HepG2 (cell line): ENCODE results near the gene RAB11FIP5. TPM values are rescaled to one million over a fixed set of nuclear protein-coding genes. Genes with fewer than 3 reads are reported as not detected.
A peak's percentile ranks its signal among the peaks of the same experiment; 100 is the strongest.

Experiments used
- FOXA1 ChIP-seq, 2 experiments: fragments of 450-650 bp in 1 of 2; sonication (generic) in 1 of 2; formaldehyde crosslinking in 1 of 2; IDR thresholded peaks; 2 replicates each; pipeline versions ENCODE4 v1.4.0 to v1.6.1; 2016 to 2020; ENCODE audit warnings: missing genetic modification reagents in 1 of 2
- GATA4 ChIP-seq: sonication (generic); IDR thresholded peaks from 2 replicates; pipeline ENCODE4 v1.6.1; 2016; ENCODE audit warnings: antibody characterized with exemption, low read depth, borderline replicate concordance
- HMGA1 ChIP-seq: sonication (generic); formaldehyde crosslinking; conservative IDR thresholded peaks from 2 replicates; pipeline ENCODE4 v1.4.0; 2020; ENCODE audit warnings: missing genetic modification reagents
- KLF12 ChIP-seq: sonication (generic); formaldehyde crosslinking; IDR thresholded peaks from 2 replicates; pipeline ENCODE4 v1.4.0; 2020; ENCODE audit warnings: missing genetic modification reagents, borderline replicate concordance
- KMT2A ChIP-seq: sonication (generic); formaldehyde crosslinking; IDR thresholded peaks from 2 replicates; pipeline ENCODE4 v1.4.0; 2020; ENCODE audit warnings: missing genetic modification reagents
- MAZ ChIP-seq, 2 experiments: sonication (generic) in 1 of 2; formaldehyde crosslinking in 1 of 2; IDR thresholded peaks; 2 replicates each; pipeline versions ENCODE4 v1.5.0 to v1.6.1; 2012 to 2020; ENCODE audit warnings: low read depth in 2 of 2, mild to moderate bottlenecking in 2 of 2, borderline replicate concordance in 1 of 2, improper control_type of control experiment in 1 of 2, low read length in 1 of 2, missing genetic modification reagents in 1 of 2, moderate library complexity in 1 of 2
- PCBP1 ChIP-seq: fragments of 200-400 bp; formaldehyde crosslinking; IDR thresholded peaks from 2 replicates; pipeline ENCODE4 v1.6.1; 2017; ENCODE audit warnings: mild to moderate bottlenecking, low read depth, low read length, borderline replicate concordance
- RBAK ChIP-seq: sonication (generic); formaldehyde crosslinking; IDR thresholded peaks from 2 replicates; pipeline ENCODE4 v1.5.1; 2020; ENCODE audit warnings: mild to moderate bottlenecking, missing genetic modification reagents
- SCMH1 ChIP-seq: sonication (generic); formaldehyde crosslinking; IDR thresholded peaks from 2 replicates; pipeline ENCODE4 v1.9.0; 2021; ENCODE audit warnings: missing genetic modification reagents, mild to moderate bottlenecking, borderline replicate concordance
- TBX3 ChIP-seq: fragments of 450-650 bp; IDR thresholded peaks from 2 replicates; pipeline ENCODE4 v1.6.1; 2017; ENCODE audit warnings: antibody characterized with exemption, mild to moderate bottlenecking, inconsistent platforms, borderline replicate concordance
- ZBTB42 ChIP-seq: sonication (generic); formaldehyde crosslinking; IDR thresholded peaks from 2 replicates; pipeline ENCODE4 v1.5.0; 2020; ENCODE audit warnings: mild to moderate bottlenecking, missing genetic modification reagents
- ZNF430 ChIP-seq: sonication (generic); formaldehyde crosslinking; IDR thresholded peaks from 2 replicates; pipeline ENCODE4 v1.9.0; 2021; ENCODE audit warnings: mild to moderate bottlenecking, missing genetic modification reagents
- ZNF660 ChIP-seq: sonication (generic); formaldehyde crosslinking; IDR thresholded peaks from 2 replicates; pipeline ENCODE4 v1.5.1; 2020; ENCODE audit warnings: mild to moderate bottlenecking, low read depth, missing genetic modification reagents, borderline replicate concordance
- ZNF790 ChIP-seq: sonication (generic); formaldehyde crosslinking; IDR thresholded peaks from 2 replicates; pipeline ENCODE4 v1.8.0; 2022; ENCODE audit warnings: missing genetic modification reagents, mild to moderate bottlenecking, borderline replicate concordance
- ZSCAN12 ChIP-seq: sonication (generic); formaldehyde crosslinking; IDR thresholded peaks from 2 replicates; pipeline ENCODE4 v1.9.0; 2021; ENCODE audit warnings: mild to moderate bottlenecking, missing genetic modification reagents
- ZSCAN21 ChIP-seq: sonication (generic); formaldehyde crosslinking; IDR thresholded peaks from 2 replicates; pipeline ENCODE4 v1.8.0; 2022; ENCODE audit warnings: mild to moderate bottlenecking, missing genetic modification reagents, moderate library complexity, borderline replicate concordance
- polyA plus RNA-seq, 8 experiments: library from polyadenylated mRNA; depleted of rRNA in 3 of 8; stranded (reverse) in 7 of 8; unstranded in 1 of 8; fragments of >200 nt; fragmentation: Illumina TruSeq in 4 of 8; extraction: Trizol in 4 of 8; gene quantifications; 2 replicates each; pipeline versions ENCODE4 v1.2.1 to v1.2.3, GENCODE V29; 2011 to 2016; ENCODE audit warnings: low read depth in 4 of 8, missing spikeins in 1 of 8, mixed read lengths in 1 of 8; ENCODE audit not compliant: insufficient read depth in 1 of 8
- total RNA-seq, 5 experiments: library from RNA; depleted of rRNA; stranded (reverse); fragments of >200 nt; fragmentation: Illumina TruSeq; extraction: Trizol; gene quantifications; 2 replicates each; pipeline ENCODE4 v1.2.3, GENCODE V29; 2016; ENCODE audit warnings: low read depth in 1 of 5
- TF ChIP-seq, protein P1 (sequence below): sonication (generic); formaldehyde crosslinking; IDR thresholded peaks from 2 replicates; pipeline ENCODE4 v1.5.0; 2020; ENCODE audit warnings: missing genetic modification reagents
- TF ChIP-seq, protein P2 (sequence below): sonication (generic); formaldehyde crosslinking; conservative IDR thresholded peaks from 2 replicates; pipeline ENCODE4 v1.4.0; 2020; ENCODE audit warnings: missing genetic modification reagents
- TF ChIP-seq, protein P3 (sequence below): sonication (generic); formaldehyde crosslinking; IDR thresholded peaks from 2 replicates; pipeline ENCODE4 v1.9.0; 2021; ENCODE audit warnings: missing genetic modification reagents, borderline replicate concordance
- TF ChIP-seq, protein P4 (sequence below): sonication (generic); formaldehyde crosslinking; IDR thresholded peaks from 2 replicates; pipeline ENCODE4 v1.8.1; 2023; ENCODE audit warnings: missing genetic modification reagents, inconsistent platforms, borderline replicate concordance

The RAB11FIP5 gene
- total and polyA plus RNA-seq, 2 of the 13 experiments (the other 11 are each of a cell fraction or from before 2014, with no cell fraction given): 9.4 to 22.9 TPM

DNA sequence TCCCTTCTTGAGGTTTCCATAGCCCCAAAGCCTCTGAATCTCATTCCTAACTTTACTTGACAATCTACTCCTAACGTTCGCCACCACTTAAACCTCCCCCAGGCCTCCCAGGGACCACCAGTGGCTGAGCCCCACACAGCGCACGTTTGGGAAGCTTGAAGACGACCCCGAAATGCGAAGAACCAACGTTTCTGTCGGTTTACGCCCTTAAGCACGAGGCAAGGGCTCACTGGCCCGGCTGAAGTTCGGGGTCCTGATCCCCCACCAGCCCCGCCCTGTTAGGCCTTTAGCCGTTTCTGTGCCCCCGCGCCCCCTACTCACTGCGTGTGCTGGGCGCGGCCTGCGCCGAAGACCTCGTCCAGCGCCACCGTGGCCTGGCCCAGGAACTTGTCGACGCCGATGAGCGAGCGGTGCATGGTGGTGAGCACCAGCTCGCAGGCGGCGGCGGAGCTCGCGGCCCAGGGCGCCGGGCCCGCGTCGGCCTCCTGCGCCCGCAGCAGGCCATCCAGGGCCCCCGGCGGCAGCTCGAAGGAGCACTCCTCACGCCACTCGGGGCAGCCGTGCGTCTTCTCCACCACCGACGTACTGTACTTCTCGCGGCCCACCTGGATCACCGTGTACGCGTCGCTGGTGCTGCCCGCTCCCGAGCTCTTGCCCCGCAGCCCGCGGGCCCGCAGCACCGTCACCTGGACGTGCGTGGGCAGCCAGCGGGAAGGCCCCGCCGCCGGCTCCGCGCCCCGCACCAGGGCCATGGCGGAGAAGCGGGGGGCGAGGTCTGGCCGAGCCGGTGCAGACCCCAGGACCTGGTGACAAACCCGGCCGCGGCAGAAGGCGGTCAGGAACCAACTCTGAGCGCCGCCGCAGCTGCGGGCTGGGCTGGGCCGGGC lies 479 bp downstream of the RAB11FIP5 start (continued):
- TF ChIP-seq, protein P1, sequence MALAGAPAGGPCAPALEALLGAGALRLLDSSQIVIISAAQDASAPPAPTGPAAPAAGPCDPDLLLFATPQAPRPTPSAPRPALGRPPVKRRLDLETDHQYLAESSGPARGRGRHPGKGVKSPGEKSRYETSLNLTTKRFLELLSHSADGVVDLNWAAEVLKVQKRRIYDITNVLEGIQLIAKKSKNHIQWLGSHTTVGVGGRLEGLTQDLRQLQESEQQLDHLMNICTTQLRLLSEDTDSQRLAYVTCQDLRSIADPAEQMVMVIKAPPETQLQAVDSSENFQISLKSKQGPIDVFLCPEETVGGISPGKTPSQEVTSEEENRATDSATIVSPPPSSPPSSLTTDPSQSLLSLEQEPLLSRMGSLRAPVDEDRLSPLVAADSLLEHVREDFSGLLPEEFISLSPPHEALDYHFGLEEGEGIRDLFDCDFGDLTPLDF (CRISPR knock-in tag): no peak
- TF ChIP-seq FOXA1 (IDR thresholded peaks at IDR 0.05) (no peak), FOXA1 (CRISPR knock-in tag; IDR thresholded peaks at IDR 0.05) (peak; percentile 32; the same call in 1 of the 2 replicates), ZNF790 (peak; percentile 56), TBX3 (no peak), KLF12 (CRISPR knock-in tag) (peak; percentile 23; the same call in 1 of the 2 replicates), ZNF660 (CRISPR knock-in tag) (no peak), PCBP1 (no peak), KMT2A (CRISPR knock-in tag) (peak; percentile 88; the same call in 1 of the 2 replicates), ZNF430 (CRISPR knock-in tag) (peak; percentile 66; the same call in 1 of the 2 replicates), ZSCAN21 (CRISPR knock-in tag) (peak; percentile 97), SCMH1 (CRISPR knock-in tag) (no peak), RBAK (no peak), HMGA1 (no peak), GATA4 (no peak), ZBTB42 (no peak), MAZ (IDR thresholded peaks at IDR 0.05; ENCODE audit: borderline replicate concordance, low read depth, low read length) (no peak), MAZ (CRISPR knock-in tag; IDR thresholded peaks at IDR 0.05; ENCODE audit: low read depth) (peak; percentile 54), ZSCAN12 (0 out of 2 replicates have a peak, but pooled peaks have one; percentile 36)
- TF ChIP-seq, protein P2, sequence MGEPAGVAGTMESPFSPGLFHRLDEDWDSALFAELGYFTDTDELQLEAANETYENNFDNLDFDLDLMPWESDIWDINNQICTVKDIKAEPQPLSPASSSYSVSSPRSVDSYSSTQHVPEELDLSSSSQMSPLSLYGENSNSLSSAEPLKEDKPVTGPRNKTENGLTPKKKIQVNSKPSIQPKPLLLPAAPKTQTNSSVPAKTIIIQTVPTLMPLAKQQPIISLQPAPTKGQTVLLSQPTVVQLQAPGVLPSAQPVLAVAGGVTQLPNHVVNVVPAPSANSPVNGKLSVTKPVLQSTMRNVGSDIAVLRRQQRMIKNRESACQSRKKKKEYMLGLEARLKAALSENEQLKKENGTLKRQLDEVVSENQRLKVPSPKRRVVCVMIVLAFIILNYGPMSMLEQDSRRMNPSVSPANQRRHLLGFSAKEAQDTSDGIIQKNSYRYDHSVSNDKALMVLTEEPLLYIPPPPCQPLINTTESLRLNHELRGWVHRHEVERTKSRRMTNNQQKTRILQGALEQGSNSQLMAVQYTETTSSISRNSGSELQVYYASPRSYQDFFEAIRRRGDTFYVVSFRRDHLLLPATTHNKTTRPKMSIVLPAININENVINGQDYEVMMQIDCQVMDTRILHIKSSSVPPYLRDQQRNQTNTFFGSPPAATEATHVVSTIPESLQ (CRISPR knock-in tag): no peak
- TF ChIP-seq, protein P3, sequence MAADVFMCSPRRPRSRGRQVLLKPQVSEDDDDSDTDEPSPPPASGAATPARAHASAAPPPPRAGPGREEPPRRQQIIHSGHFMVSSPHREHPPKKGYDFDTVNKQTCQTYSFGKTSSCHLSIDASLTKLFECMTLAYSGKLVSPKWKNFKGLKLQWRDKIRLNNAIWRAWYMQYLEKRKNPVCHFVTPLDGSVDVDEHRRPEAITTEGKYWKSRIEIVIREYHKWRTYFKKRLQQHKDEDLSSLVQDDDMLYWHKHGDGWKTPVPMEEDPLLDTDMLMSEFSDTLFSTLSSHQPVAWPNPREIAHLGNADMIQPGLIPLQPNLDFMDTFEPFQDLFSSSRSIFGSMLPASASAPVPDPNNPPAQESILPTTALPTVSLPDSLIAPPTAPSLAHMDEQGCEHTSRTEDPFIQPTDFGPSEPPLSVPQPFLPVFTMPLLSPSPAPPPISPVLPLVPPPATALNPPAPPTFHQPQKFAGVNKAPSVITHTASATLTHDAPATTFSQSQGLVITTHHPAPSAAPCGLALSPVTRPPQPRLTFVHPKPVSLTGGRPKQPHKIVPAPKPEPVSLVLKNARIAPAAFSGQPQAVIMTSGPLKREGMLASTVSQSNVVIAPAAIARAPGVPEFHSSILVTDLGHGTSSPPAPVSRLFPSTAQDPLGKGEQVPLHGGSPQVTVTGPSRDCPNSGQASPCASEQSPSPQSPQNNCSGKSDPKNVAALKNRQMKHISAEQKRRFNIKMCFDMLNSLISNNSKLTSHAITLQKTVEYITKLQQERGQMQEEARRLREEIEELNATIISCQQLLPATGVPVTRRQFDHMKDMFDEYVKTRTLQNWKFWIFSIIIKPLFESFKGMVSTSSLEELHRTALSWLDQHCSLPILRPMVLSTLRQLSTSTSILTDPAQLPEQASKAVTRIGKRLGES (CRISPR knock-in tag): no peak; the same call in 1 of the 2 replicates
- TF ChIP-seq, protein P4, sequence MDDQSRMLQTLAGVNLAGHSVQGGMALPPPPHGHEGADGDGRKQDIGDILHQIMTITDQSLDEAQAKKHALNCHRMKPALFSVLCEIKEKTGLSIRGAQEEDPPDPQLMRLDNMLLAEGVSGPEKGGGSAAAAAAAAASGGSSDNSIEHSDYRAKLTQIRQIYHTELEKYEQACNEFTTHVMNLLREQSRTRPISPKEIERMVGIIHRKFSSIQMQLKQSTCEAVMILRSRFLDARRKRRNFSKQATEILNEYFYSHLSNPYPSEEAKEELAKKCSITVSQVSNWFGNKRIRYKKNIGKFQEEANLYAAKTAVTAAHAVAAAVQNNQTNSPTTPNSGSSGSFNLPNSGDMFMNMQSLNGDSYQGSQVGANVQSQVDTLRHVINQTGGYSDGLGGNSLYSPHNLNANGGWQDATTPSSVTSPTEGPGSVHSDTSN (CRISPR knock-in tag): no peak
